Lower lobe of right lung (tissue), 2 donors: Measurements from ENCODE around the gene GPR183. TPM values are rescaled to one million over a fixed set of nuclear protein-coding genes. Genes with fewer than 3 reads are reported as not detected.

Experiments used
- ATAC-seq, 2 donors: fragments of 200-7000 bp; cut with Tn5 transposase; one replicate each; pipeline ENCODE4 v1.9.1; 2020 to 2022; ENCODE audit warnings: mild to moderate bottlenecking in 2 of 2, moderate library complexity in 2 of 2
- DNase-seq: peaks from one replicate; pipeline ENCODE4 v3.0.0-alpha.2; 2020
- H3K27ac ChIP-seq: fragments of 200-600 bp; one replicate; pipeline ENCODE4 v1.8.0; 2022
- H3K27me3 ChIP-seq: fragments of 200-600 bp; one replicate; pipeline ENCODE4 v1.8.0; 2022; ENCODE audit warnings: low read depth
- H3K36me3 ChIP-seq: fragments of 200-600 bp; one replicate; pipeline ENCODE4 v1.8.0; 2022; ENCODE audit warnings: mild to moderate bottlenecking
- H3K4me1 ChIP-seq: fragments of 200-600 bp; one replicate; pipeline ENCODE4 v1.8.0; 2022
- H3K4me3 ChIP-seq: fragments of 200-600 bp; one replicate; pipeline ENCODE4 v1.8.0; 2022; ENCODE audit warnings: mild to moderate bottlenecking
- H3K9me3 ChIP-seq: fragments of 200-600 bp; one replicate; pipeline ENCODE4 v1.8.0; 2022
- CTCF ChIP-seq: fragments of 200-600 bp; IDR thresholded peaks from one replicate; pipeline ENCODE4 v1.8.0; 2022; ENCODE audit warnings: antibody characterized with exemption, mild to moderate bottlenecking
- intact Hi-C: fragments of 100-400 bp; cut with DNase I; formaldehyde crosslinking; loops from one replicate; pipeline ENCODE4 v1.11.0; 2022
- total RNA-seq: library from RNA; stranded (reverse); fragmentation: NEBNext Ultra II Directional; extraction: Animal tissue kit (Norgen Biotek cat#: 25700); gene quantifications from one replicate; pipeline ENCODE4 v1.2.1, GENCODE V29; 2021
- donor health status: DM: no; HTN: yes; CAD: no; lungs with severe emphysema.

GPR183 gene
- total RNA-seq, 1 donor from 2014 or later: 9.0 TPM

- H3K4me1 ChIP-seq: peaks cover 12% of the 10 kb centered on the region
Observed at GRCh38 chr13:99298056-99298455, 9.1 kb downstream of the GPR183 start.

GRCh38 chr13:99297331-99297730 is 9.9 kb downstream of the GPR183 start:
- ATAC-seq (no peak), DNase-seq (no peak)
- no peak overlapping the region for H3K27ac ChIP-seq
- intact Hi-C loops: no loop called here
- peaks cover 12% of the 10 kb centered on the region for H3K4me1 ChIP-seq
- no peaks in the 10 kb centered on the region for H3K27me3 ChIP-seq
- no peaks in the 10 kb centered on the region for H3K36me3 ChIP-seq
- TF ChIP-seq CTCF: no peak
- no peaks in the 10 kb centered on the region for H3K9me3 ChIP-seq
- H3K4me3 ChIP-seq: no peak overlapping the region

More at GRCh38 chr13:99298056-99298455, 9.1 kb downstream of the GPR183 start:
- ATAC-seq (no peak), DNase-seq (no peak)
- H3K27me3 ChIP-seq: no peaks in the 10 kb centered on the region
- no peak overlapping the region for H3K4me3 ChIP-seq
- H3K36me3 ChIP-seq: no peaks in the 10 kb centered on the region
- no peak overlapping the region for H3K27ac ChIP-seq
- H3K9me3 ChIP-seq: no peaks in the 10 kb centered on the region
- intact Hi-C loops: no loop called here
- TF ChIP-seq CTCF: no peak

GRCh38 chr13:99296398-99296797 is 10.8 kb downstream of the GPR183 start:
- Histone ChIP-seq H3K27ac (peak overlapping the region; percentile 4), H3K4me3 (no peak overlapping the region), H3K27me3 (no peaks in the 10 kb centered on the region), H3K9me3 (no peaks in the 10 kb centered on the region), H3K36me3 (no peaks in the 10 kb centered on the region), H3K4me1 (peaks cover 12% of the 10 kb centered on the region)
- no peak for TF ChIP-seq CTCF
- ATAC-seq (no peak), DNase-seq (no peak)
- intact Hi-C loops: no loop called here

DNA sequence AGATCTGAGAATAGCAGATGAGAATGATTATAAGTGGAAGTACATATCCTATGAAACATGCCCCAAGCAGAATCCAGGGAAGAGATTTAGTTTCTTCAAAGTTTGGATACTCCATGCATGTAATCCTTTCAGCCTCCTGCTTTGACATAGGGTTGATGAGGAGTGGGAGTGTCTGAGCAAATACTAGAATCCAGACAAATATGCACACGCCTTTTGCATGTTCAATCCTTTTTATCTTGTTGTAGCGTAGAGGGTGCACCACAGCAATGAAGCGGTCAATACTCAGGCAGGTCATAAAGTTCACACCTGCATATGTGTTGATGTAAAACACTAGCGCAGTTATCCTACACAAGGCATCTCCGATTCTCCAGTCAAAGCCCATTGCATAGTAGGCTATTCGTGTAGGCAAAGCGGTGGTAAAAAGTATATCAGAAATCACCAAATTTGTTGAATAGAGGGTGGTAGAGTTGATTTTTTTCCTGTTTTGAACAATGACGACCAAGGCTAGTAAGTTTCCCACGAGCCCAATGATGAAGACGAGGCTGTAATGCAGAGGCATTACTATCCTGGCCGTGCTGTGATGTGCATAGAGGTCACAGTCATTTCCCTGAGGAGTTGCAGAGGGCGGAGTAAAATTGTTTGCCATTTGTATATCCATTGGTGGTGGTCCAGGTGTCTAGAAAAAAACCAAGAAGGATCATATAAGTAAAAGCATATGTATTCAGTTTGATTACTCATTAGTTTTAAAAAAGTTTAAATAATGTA is 11.5 kb downstream of the GPR183 start:
- no peak for TF ChIP-seq CTCF
- Histone ChIP-seq H3K36me3 (no peaks in the 10 kb centered on the region), H3K27ac (no peak overlapping the region), H3K4me1 (peaks cover 12% of the 10 kb centered on the region), H3K4me3 (no peak overlapping the region), H3K9me3 (no peaks in the 10 kb centered on the region), H3K27me3 (no peaks in the 10 kb centered on the region)
- intact Hi-C loops: no loop called here
- no peak for DNase-seq
- no peak for ATAC-seq

DNA sequence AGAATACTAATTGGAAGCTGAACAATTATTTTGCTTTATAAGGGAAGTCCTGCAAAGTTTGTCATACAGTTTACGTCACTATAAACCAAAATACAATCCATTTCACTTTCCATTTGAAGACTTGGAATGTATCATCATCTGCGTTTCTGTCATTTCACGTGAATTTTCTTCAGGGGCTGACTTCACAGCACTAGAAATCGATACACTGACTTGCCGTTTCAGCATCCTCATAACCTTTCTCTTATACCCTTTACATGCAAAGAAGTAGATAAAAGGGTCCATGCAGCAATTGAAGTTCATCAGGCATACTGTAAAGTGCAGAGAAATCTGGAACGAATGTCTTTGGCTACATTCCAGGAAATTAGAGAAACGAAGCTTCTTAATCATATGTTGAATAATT is 12.2 kb downstream of the GPR183 start:
- Histone ChIP-seq H3K9me3 (no peaks in the 10 kb centered on the region), H3K4me3 (no peak overlapping the region), H3K27me3 (no peaks in the 10 kb centered on the region), H3K4me1 (peaks cover 12% of the 10 kb centered on the region), H3K27ac (no peak overlapping the region), H3K36me3 (no peaks in the 10 kb centered on the region)
- intact Hi-C loops: no loop called here
- DNase-seq (no peak), ATAC-seq (no peak)
- TF ChIP-seq CTCF: no peak
